HepG2 (cell line): ENCODE measurements around the gene PCSK7.

Source experiments
- CCDC6 ChIP-seq: sonication (generic); formaldehyde crosslinking; IDR thresholded peaks from 2 replicates; pipeline ENCODE4 v1.8.1; 2022; ENCODE audit warnings: mild to moderate bottlenecking, missing genetic modification reagents, moderate library complexity
- CTCF ChIP-seq: sonication (generic); formaldehyde crosslinking; IDR thresholded peaks from 2 replicates; pipeline ENCODE4 v1.5.0; 2020; ENCODE audit warnings: mild to moderate bottlenecking, missing genetic modification reagents, moderate library complexity
- E2F2 ChIP-seq: sonication (generic); formaldehyde crosslinking; IDR thresholded peaks from 2 replicates; pipeline ENCODE4 v1.4.0; 2020; ENCODE audit warnings: missing genetic modification reagents, borderline replicate concordance
- EZH2 ChIP-seq: conservative IDR thresholded peaks from 2 replicates; pipeline ENCODE4 v1.6.1; 2012; ENCODE audit warnings: mild to moderate bottlenecking, low read depth, low read length, moderate library complexity
- FIP1L1 ChIP-seq: fragments of 200-400 bp; formaldehyde crosslinking; IDR thresholded peaks from 2 replicates; pipeline ENCODE4 v1.6.1; 2018; ENCODE audit warnings: low read depth, mild to moderate bottlenecking, low read length, moderate library complexity, borderline replicate concordance; ENCODE audit not compliant: insufficient read depth
- KAT8 ChIP-seq: IDR thresholded peaks from 2 replicates; pipeline ENCODE4 v1.6.1; 2016; ENCODE audit warnings: missing genetic modification reagents, missing compliant biosample characterization
- SAP130 ChIP-seq: IDR thresholded peaks from 2 replicates; pipeline ENCODE4 v1.6.1; 2016; ENCODE audit warnings: low read depth
- TRIM24 ChIP-seq: sonication (generic); formaldehyde crosslinking; IDR thresholded peaks from 2 replicates; pipeline ENCODE4 v1.8.0; 2022; ENCODE audit warnings: mild to moderate bottlenecking, missing genetic modification reagents
- ZNF343 ChIP-seq: sonication (generic); formaldehyde crosslinking; IDR thresholded peaks from 2 replicates; pipeline ENCODE4 v1.4.0; 2020; ENCODE audit warnings: mild to moderate bottlenecking, missing genetic modification reagents
- ZNF7 ChIP-seq: IDR thresholded peaks from 2 replicates; pipeline ENCODE4 v1.6.1; 2016; ENCODE audit warnings: missing biosample characterization, missing genetic modification reagents
- TF ChIP-seq, protein P1 (sequence below): sonication (generic); formaldehyde crosslinking; IDR thresholded peaks from 2 replicates; pipeline ENCODE4 v1.4.0; 2020; ENCODE audit warnings: low read depth, mild to moderate bottlenecking, missing genetic modification reagents
- TF ChIP-seq, protein P2 (sequence below): sonication (generic); formaldehyde crosslinking; conservative IDR thresholded peaks from 2 replicates; pipeline ENCODE4 v1.5.0; 2020; ENCODE audit warnings: missing genetic modification reagents
- TF ChIP-seq, protein P3 (sequence below), 2 experiments: IDR thresholded peaks; 2 replicates each; pipeline ENCODE4 v1.6.1; 2011 to 2012; ENCODE audit warnings: low read length in 2 of 2, borderline replicate concordance in 1 of 2, low read depth in 1 of 2, mild to moderate bottlenecking in 1 of 2, moderate library complexity in 1 of 2

DNA sequence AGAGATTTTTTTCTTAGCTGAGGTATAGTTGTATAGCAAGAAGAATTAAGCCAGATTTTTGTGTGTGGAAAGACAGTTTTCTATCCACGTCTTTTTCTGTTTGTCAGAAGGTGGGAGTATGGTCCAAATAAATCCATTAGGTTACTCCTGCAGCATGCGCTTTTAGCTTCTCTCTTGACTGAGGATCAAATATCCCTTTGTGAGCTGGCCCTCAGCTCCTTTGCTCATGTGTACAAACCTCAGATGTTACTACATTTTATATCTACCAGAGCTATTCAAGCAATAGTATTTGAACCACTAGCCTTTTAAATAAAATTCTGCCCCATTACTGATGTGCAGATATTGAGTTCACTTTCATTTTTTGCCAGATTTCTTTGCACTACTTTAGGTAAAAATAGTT, 62.1 kb downstream of the PCSK7 start:
- TF ChIP-seq, protein P1, sequence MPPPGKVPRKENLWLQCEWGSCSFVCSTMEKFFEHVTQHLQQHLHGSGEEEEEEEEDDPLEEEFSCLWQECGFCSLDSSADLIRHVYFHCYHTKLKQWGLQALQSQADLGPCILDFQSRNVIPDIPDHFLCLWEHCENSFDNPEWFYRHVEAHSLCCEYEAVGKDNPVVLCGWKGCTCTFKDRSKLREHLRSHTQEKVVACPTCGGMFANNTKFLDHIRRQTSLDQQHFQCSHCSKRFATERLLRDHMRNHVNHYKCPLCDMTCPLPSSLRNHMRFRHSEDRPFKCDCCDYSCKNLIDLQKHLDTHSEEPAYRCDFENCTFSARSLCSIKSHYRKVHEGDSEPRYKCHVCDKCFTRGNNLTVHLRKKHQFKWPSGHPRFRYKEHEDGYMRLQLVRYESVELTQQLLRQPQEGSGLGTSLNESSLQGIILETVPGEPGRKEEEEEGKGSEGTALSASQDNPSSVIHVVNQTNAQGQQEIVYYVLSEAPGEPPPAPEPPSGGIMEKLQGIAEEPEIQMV (CRISPR knock-in tag), result no peak
- TF ChIP-seq, protein P2, sequence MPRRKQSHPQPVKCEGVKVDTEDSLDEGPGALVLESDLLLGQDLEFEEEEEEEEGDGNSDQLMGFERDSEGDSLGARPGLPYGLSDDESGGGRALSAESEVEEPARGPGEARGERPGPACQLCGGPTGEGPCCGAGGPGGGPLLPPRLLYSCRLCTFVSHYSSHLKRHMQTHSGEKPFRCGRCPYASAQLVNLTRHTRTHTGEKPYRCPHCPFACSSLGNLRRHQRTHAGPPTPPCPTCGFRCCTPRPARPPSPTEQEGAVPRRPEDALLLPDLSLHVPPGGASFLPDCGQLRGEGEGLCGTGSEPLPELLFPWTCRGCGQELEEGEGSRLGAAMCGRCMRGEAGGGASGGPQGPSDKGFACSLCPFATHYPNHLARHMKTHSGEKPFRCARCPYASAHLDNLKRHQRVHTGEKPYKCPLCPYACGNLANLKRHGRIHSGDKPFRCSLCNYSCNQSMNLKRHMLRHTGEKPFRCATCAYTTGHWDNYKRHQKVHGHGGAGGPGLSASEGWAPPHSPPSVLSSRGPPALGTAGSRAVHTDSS (CRISPR knock-in tag), result no peak
- TF ChIP-seq E2F2 (CRISPR knock-in tag), result no peak
- TF ChIP-seq ZNF343, result no peak
- TF ChIP-seq CCDC6 (CRISPR knock-in tag), result no peak
- no peak for TF ChIP-seq ZNF7 (CRISPR knock-in tag)
- TF ChIP-seq, protein P3, sequence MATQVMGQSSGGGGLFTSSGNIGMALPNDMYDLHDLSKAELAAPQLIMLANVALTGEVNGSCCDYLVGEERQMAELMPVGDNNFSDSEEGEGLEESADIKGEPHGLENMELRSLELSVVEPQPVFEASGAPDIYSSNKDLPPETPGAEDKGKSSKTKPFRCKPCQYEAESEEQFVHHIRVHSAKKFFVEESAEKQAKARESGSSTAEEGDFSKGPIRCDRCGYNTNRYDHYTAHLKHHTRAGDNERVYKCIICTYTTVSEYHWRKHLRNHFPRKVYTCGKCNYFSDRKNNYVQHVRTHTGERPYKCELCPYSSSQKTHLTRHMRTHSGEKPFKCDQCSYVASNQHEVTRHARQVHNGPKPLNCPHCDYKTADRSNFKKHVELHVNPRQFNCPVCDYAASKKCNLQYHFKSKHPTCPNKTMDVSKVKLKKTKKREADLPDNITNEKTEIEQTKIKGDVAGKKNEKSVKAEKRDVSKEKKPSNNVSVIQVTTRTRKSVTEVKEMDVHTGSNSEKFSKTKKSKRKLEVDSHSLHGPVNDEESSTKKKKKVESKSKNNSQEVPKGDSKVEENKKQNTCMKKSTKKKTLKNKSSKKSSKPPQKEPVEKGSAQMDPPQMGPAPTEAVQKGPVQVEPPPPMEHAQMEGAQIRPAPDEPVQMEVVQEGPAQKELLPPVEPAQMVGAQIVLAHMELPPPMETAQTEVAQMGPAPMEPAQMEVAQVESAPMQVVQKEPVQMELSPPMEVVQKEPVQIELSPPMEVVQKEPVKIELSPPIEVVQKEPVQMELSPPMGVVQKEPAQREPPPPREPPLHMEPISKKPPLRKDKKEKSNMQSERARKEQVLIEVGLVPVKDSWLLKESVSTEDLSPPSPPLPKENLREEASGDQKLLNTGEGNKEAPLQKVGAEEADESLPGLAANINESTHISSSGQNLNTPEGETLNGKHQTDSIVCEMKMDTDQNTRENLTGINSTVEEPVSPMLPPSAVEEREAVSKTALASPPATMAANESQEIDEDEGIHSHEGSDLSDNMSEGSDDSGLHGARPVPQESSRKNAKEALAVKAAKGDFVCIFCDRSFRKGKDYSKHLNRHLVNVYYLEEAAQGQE (IDR thresholded peaks at IDR 0.05; ENCODE audit: borderline replicate concordance in 1 of 2, low read depth in 1 of 2, low read length in 2 of 2), result no peak
- TF ChIP-seq KAT8 (CRISPR knock-in tag), result no peak
- TF ChIP-seq SAP130 (CRISPR knock-in tag), result no peak
- no peak for TF ChIP-seq TRIM24 (CRISPR knock-in tag)
- no peak for TF ChIP-seq FIP1L1
- no peak for TF ChIP-seq EZH2
- TF ChIP-seq CTCF (CRISPR knock-in tag), result no peak
